T-helper 1 cell treated with Interleukin-12 subunit alpha and Interleukin-12 subunit beta and Interleukin-4 antibody, amounts not matched to agents 30 μg/mL and 1 μg/mL, for 36 hours (primary cell): ENCODE results near the gene NPEPL1.

Experiments used
- H3K27ac Mint-ChIP-seq: one replicate; pipeline ENCODE4 v1.8.0; 2021; ENCODE audit warnings: mild to moderate bottlenecking, mixed read lengths
- H3K27me3 Mint-ChIP-seq: one replicate; pipeline ENCODE4 v1.8.0; 2021; ENCODE audit warnings: low read depth, mixed read lengths
- H3K36me3 Mint-ChIP-seq: one replicate; pipeline ENCODE4 v1.8.0; 2021; ENCODE audit warnings: low read depth, mixed read lengths
- H3K4me1 Mint-ChIP-seq: one replicate; pipeline ENCODE4 v1.8.0; 2021; ENCODE audit warnings: low read depth, mixed read lengths
- H3K4me3 Mint-ChIP-seq: one replicate; pipeline ENCODE4 v1.8.0; 2021; ENCODE audit warnings: mild to moderate bottlenecking, moderate library complexity, mixed read lengths
- H3K9me3 Mint-ChIP-seq: one replicate; pipeline ENCODE4 v1.8.0; 2021; ENCODE audit warnings: mixed read lengths

The NPEPL1 gene

DNA sequence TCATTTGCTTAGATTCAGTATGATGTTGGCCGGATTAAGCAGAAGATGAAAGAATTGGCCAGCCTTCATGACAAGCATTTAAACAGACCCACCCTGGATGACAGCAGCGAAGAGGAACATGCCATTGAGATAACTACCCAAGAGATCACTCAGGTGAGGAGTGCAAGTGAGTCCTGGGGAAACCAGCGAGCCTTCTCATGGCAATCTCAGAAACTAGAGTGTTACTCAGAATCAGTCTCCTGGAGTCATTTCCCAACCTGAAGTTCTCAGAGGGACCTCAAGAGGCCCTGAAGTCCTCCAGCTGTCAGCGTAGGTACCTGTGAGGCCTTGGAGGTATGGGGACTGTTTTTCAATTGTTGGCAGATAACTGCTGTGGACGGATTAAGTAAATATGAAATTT is 24.6 kb upstream of the NPEPL1 start:
- no peak overlapping the region for H3K27ac Mint-ChIP-seq
- no peaks in the 10 kb centered on the region for H3K9me3 Mint-ChIP-seq
- no peak overlapping the region for H3K4me3 Mint-ChIP-seq
- H3K4me1 Mint-ChIP-seq, result peaks cover 22% of the 10 kb centered on the region
- no peaks in the 10 kb centered on the region for H3K27me3 Mint-ChIP-seq
- peaks cover 30% of the 10 kb centered on the region for H3K36me3 Mint-ChIP-seq

DNA sequence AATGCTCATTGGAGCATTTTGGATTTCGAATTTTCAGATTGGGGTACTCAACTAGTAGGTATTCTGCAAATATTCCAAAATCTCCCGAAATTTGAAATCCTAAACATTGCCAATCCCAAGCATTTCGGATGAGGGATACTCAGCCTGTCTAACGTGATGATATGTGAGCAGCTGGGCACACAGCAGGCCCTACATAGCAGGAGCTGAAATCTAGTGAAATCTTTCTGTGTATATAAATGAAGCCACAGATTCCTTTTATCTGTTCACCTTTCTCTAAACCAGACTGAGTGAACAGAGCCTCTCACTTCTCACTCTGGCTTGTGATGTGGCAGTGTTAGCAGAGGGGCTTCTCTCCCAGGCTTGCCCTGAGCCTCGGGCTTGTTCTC is 23.7 kb upstream of the NPEPL1 start:
- no peak overlapping the region for H3K27ac Mint-ChIP-seq
- peaks cover 33% of the 10 kb centered on the region for H3K36me3 Mint-ChIP-seq
- no peaks in the 10 kb centered on the region for H3K9me3 Mint-ChIP-seq
- H3K4me1 Mint-ChIP-seq, result peaks cover 16% of the 10 kb centered on the region
- H3K27me3 Mint-ChIP-seq, result no peaks in the 10 kb centered on the region
- H3K4me3 Mint-ChIP-seq, result no peak overlapping the region

- H3K27me3 Mint-ChIP-seq, result no peaks in the 10 kb centered on the region
- H3K27ac Mint-ChIP-seq, result no peak overlapping the region
- H3K9me3 Mint-ChIP-seq, result no peaks in the 10 kb centered on the region
- H3K4me1 Mint-ChIP-seq, result peaks cover 16% of the 10 kb centered on the region
- peaks cover 34% of the 10 kb centered on the region for H3K36me3 Mint-ChIP-seq
- no peak overlapping the region for H3K4me3 Mint-ChIP-seq
These were observed 23.2 kb upstream of the NPEPL1 start for GRCh38 chr20:58669287-58670006.

- no peak overlapping the region for H3K27ac Mint-ChIP-seq
- no peak overlapping the region for H3K4me3 Mint-ChIP-seq
- H3K4me1 Mint-ChIP-seq, result peaks cover 13% of the 10 kb centered on the region
- H3K9me3 Mint-ChIP-seq, result no peaks in the 10 kb centered on the region
- no peaks in the 10 kb centered on the region for H3K27me3 Mint-ChIP-seq
- peaks cover 34% of the 10 kb centered on the region for H3K36me3 Mint-ChIP-seq
These were observed 22.5 kb upstream of the NPEPL1 start for GRCh38 chr20:58670102-58670501.

DNA sequence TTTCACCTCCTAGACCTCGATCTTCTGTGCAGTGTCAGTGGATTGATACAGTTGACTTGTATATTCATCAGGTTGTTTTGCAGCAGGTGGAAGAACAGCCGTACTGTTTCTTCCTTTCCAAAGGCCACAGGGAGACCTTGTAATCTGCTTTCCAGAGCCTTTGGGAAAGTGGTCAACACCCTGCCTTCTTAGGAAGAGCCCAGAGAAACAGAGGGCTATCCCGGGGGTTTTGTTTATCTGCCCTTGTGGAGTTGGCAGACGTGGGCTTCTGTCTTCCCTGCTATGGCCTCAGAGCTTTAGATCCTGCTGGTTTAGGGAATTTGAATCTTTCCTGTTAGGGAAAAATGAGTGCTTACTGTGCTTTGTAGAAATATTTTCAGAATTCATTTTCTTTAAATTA is 21.9 kb upstream of the NPEPL1 start:
- Mint-ChIP-seq H3K4me1 (peaks cover 11% of the 10 kb centered on the region), H3K9me3 (no peaks in the 10 kb centered on the region), H3K27ac (no peak overlapping the region), H3K36me3 (peaks cover 39% of the 10 kb centered on the region), H3K4me3 (no peak overlapping the region), H3K27me3 (no peaks in the 10 kb centered on the region)

- Mint-ChIP-seq H3K4me1 (peaks cover 2% of the 10 kb centered on the region), H3K27me3 (no peaks in the 10 kb centered on the region), H3K4me3 (no peak overlapping the region), H3K36me3 (peaks cover 37% of the 10 kb centered on the region), H3K9me3 (no peaks in the 10 kb centered on the region), H3K27ac (no peak overlapping the region)
These were observed 19.5 kb upstream of the NPEPL1 start for GRCh38 chr20:58673119-58673518.

DNA sequence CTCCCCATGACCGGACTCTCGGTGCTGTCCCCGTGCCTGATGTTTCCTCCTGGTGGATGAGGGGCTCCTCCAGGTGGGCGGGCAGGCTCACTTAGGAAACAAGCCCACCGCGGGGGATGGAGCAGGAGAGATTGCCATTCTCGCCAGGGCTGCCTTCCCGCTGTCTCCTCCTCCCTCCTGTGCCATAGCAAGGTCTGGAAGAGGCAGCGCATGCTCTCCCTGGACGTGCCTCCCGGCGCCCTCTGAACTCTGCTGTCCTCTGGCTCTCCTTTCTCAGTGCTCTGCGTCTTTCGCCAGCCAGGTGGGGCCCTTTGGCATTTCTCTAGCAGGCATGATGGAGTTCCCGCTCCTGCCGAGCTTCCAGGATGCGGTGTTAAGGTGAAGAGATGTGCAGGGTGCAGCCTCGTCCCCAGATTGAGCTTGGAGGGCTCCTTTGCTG is 17.4 kb upstream of the NPEPL1 start:
- no peaks in the 10 kb centered on the region for H3K27me3 Mint-ChIP-seq
- peaks cover 41% of the 10 kb centered on the region for H3K36me3 Mint-ChIP-seq
- no peak overlapping the region for H3K4me3 Mint-ChIP-seq
- H3K9me3 Mint-ChIP-seq, result no peaks in the 10 kb centered on the region
- no peak overlapping the region for H3K27ac Mint-ChIP-seq
- peaks cover 2% of the 10 kb centered on the region for H3K4me1 Mint-ChIP-seq

DNA sequence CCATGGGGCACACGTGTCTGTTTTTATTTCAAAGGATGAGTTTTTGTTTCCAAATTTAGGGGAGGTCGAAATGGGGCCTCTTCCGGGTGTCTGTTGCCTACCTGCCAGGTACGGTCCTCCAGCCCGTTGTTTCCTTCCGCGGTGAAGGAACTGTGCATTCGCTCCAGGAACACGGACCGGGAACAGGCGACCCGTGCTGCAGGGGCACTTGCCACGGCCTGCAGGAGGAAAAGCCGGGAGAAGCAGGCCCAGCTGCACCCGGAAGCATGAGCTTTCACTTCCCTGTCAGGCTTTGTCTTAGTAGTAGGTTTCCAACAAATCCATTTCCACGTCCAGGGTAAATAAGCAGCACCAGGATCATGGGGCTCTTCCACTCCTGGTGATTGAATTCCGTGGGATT is 17.0 kb upstream of the NPEPL1 start:
- Mint-ChIP-seq H3K4me1 (peaks cover 2% of the 10 kb centered on the region), H3K27me3 (no peaks in the 10 kb centered on the region), H3K36me3 (peaks cover 38% of the 10 kb centered on the region), H3K4me3 (no peak overlapping the region), H3K9me3 (no peaks in the 10 kb centered on the region), H3K27ac (no peak overlapping the region)

DNA sequence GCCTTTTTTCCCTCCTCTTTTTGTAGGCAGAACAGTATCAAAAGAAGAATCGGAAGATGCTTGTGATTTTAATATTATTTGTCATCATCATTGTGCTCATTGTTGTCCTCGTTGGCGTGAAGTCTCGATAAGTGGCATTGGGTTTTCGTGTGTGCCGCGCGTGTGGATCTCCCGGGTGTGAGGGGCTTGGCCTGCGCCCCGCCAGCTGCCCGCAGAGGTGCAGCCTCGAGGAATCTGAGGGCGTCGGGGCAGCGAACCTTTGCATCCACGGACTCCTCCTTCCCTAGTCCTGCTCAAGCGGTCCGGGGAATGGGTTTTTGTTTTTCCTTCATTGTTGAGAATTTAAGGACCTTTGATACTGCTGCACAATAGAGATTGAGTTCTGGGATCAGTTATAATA is 16.4 kb upstream of the NPEPL1 start:
- Mint-ChIP-seq H3K9me3 (no peaks in the 10 kb centered on the region), H3K27ac (no peak overlapping the region), H3K36me3 (peaks cover 38% of the 10 kb centered on the region), H3K4me1 (peaks cover 2% of the 10 kb centered on the region), H3K27me3 (no peaks in the 10 kb centered on the region), H3K4me3 (no peak overlapping the region)

DNA sequence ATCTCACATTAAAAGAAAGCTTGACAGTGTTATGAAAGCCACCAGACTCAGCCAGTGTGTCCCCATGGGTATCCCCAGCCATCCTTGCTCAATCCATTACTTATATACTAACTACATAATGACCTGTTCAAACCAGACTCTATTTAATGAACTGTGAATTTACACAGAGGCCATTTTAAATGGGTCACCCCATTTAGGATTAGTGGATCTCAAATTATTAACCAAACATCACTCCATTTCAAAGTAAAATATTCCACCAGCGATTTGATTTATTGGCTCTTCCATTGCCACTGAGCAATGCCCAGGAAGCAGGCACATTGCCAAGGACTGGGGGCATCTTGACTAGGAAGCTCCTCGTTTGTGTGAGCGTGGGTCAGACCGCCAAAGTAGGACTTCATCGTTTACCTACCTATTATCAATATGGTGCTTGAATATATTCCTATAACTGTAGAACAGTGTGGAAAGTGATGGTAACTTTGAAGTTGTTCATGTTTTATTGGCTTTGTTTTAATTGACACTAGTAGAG is 15.5 kb upstream of the NPEPL1 start:
- Mint-ChIP-seq H3K4me3 (no peak overlapping the region), H3K9me3 (no peaks in the 10 kb centered on the region), H3K27me3 (no peaks in the 10 kb centered on the region), H3K27ac (no peak overlapping the region), H3K36me3 (peaks cover 38% of the 10 kb centered on the region), H3K4me1 (peaks cover 2% of the 10 kb centered on the region)

- H3K9me3 Mint-ChIP-seq, result no peaks in the 10 kb centered on the region
- no peaks in the 10 kb centered on the region for H3K27me3 Mint-ChIP-seq
- peaks cover 2% of the 10 kb centered on the region for H3K4me1 Mint-ChIP-seq
- no peak overlapping the region for H3K4me3 Mint-ChIP-seq
- peaks cover 38% of the 10 kb centered on the region for H3K36me3 Mint-ChIP-seq
- no peak overlapping the region for H3K27ac Mint-ChIP-seq
These were observed 14.8 kb upstream of the NPEPL1 start for GRCh38 chr20:58677808-58678207.

GRCh38 chr20:58678806-58679205 is 13.8 kb upstream of the NPEPL1 start:
- no peak overlapping the region for H3K27ac Mint-ChIP-seq
- H3K4me1 Mint-ChIP-seq, result peaks cover 2% of the 10 kb centered on the region
- no peaks in the 10 kb centered on the region for H3K27me3 Mint-ChIP-seq
- H3K36me3 Mint-ChIP-seq, result peaks cover 30% of the 10 kb centered on the region
- no peaks in the 10 kb centered on the region for H3K9me3 Mint-ChIP-seq
- no peak overlapping the region for H3K4me3 Mint-ChIP-seq

DNA sequence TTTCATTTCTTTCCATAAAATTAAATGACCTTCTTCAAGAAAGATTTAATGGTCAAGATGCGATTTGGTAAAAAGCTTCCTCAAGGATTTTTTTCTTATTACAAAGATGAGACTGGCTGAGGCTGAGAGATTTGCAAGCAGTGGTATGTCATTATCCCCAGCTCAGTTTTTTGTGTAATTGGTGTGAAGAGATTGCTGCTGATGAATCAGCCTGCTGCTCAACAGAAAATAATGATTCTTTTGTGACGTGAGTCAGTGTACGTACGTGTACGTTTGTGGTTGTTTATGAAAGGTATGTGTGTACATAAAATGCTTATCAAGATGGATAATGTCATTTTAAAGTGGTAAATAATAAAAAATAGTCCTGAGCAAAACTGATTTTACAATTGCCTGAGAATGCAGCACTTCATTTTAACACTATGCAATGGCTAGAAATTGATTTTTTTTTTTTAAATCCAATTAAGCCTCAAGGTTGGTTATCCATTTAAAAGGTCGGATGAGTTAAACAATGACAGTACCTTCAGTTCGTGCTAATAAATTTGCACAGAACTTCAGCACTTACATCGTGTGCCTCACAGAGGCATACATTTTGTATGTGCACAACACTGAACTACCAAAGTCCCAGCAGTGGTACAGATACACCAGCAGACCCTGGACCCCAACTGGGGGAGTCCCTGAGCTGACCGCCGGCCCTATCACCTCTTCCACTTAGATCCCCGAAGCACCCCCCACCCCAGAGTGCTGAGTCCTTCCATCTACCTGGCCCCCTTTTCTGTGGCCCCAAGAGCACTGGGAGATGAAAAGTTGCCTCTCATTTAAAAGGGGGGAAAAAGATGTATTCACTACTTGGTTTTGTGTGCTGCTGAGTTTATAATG is 9.7 kb upstream of the NPEPL1 start:
- Mint-ChIP-seq H3K36me3 (peaks cover 14% of the 10 kb centered on the region), H3K27me3 (no peaks in the 10 kb centered on the region), H3K27ac (no peak overlapping the region), H3K4me1 (no peaks in the 10 kb centered on the region), H3K9me3 (no peaks in the 10 kb centered on the region), H3K4me3 (no peak overlapping the region)

DNA sequence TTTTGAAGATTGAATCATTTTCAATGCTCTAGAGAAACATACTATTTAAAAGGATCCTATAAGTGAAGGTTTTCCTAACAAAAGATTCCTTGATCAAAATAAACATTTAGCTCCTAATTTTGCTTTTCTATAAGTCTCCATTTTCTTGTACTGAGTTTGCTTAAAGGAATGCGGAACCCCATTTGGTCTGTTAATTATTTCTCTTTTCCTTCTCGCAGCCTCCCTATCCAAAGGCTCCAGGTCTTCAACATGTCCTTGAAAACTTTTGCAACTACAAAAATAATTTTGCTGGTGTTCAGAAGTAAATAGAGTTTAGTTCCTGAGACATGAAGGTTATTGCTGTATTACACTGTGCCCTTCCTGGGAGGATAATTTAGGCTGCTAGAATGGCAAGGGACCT is 8.3 kb upstream of the NPEPL1 start:
- Mint-ChIP-seq H3K4me1 (peaks cover 2% of the 10 kb centered on the region), H3K4me3 (no peak overlapping the region), H3K36me3 (peaks cover 12% of the 10 kb centered on the region), H3K27ac (no peak overlapping the region), H3K27me3 (no peaks in the 10 kb centered on the region), H3K9me3 (no peaks in the 10 kb centered on the region)

DNA sequence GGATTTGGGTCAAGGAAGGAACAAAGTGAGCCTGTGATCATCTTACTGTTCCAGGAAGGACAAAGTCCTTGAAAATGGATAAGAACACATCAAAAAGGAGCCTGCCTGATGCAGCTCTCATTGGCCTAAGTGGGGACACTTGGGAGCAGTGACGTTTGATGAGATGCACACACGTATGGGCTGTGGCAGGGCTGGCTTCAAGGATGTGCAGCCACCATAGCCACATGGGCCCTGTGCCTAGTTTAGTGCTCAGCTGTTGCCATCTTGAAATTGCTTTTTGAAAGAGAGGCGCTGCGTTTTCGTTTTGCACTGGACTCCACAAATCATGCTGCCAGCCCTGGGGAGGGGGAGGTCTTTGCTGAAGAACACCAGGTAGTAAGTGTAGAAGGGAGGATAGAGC is 6.6 kb upstream of the NPEPL1 start:
- H3K4me1 Mint-ChIP-seq, result peaks cover 9% of the 10 kb centered on the region
- H3K9me3 Mint-ChIP-seq, result no peaks in the 10 kb centered on the region
- no peaks in the 10 kb centered on the region for H3K27me3 Mint-ChIP-seq
- H3K27ac Mint-ChIP-seq, result no peak overlapping the region
- H3K4me3 Mint-ChIP-seq, result no peak overlapping the region
- peaks cover 10% of the 10 kb centered on the region for H3K36me3 Mint-ChIP-seq
